Naive thymus-derived CD4-positive, alpha-beta T cell (primary cell): Measurements from ENCODE around the gene PEX19. TPM values are rescaled to one million over a fixed set of nuclear protein-coding genes. Genes with fewer than 3 reads are reported as not detected.

Source experiments
- ATAC-seq: fragments of 150-1000 bp; cut with Tn5 transposase; 2 replicates; pipeline ENCODE4 v1.10.0; 2021; ENCODE audit warnings: mild to moderate bottlenecking, moderate library complexity
- CTCF ChIA-PET: fragments of 350-600 bp; sonication (Branson Sonifier 250); formaldehyde crosslinking; loops from one replicate; lab custom pipeline; 2021; ENCODE audit warnings: antibody characterized with exemption; lab: Charles Lee
- POLR2A ChIA-PET: fragments of 350-600 bp; sonication (Branson Sonifier 250); formaldehyde crosslinking; loops from one replicate; lab custom pipeline; 2021; ENCODE audit warnings: antibody characterized with exemption, inconsistent platforms; lab: Charles Lee
- DNase-seq, 9 donors: peaks; one replicate each; pipeline versions ENCODE4 v3.0.0 to v3.0.0-alpha.2; 2020 to 2022; ENCODE audit warnings: mixed read lengths in 1 of 9
- H3K27ac ChIP-seq: one replicate; pipeline ENCODE4 v1.7.0; 2013; ENCODE audit warnings: mild to moderate bottlenecking, low read depth, low read length, moderate library complexity
- H3K27me3 ChIP-seq, 2 donors: one replicate each; pipeline ENCODE4 v1.7.0; 2013; ENCODE audit warnings: low read length in 2 of 2, mild to moderate bottlenecking in 2 of 2, moderate library complexity in 2 of 2; ENCODE audit not compliant: control insufficient read depth in 2 of 2, insufficient read depth in 2 of 2
- H3K36me3 ChIP-seq, 3 experiments: 1 replicate in 2 of 3; 2 replicates in 1 of 3; pipeline ENCODE4 v1.7.0; 2013; ENCODE audit warnings: low read length in 3 of 3, mild to moderate bottlenecking in 3 of 3, moderate library complexity in 1 of 3; ENCODE audit not compliant: insufficient read depth in 3 of 3, control insufficient read depth in 2 of 3
- H3K4me1 ChIP-seq, 2 donors: one replicate each; pipeline ENCODE4 v1.7.0; 2013; ENCODE audit warnings: low read length in 2 of 2, mild to moderate bottlenecking in 2 of 2, moderate library complexity in 1 of 2; ENCODE audit not compliant: control insufficient read depth in 2 of 2, insufficient read depth in 2 of 2
- H3K4me3 ChIP-seq: 2 replicates; pipeline ENCODE4 v1.7.0; 2013; ENCODE audit warnings: mild to moderate bottlenecking, low read length
- H3K9me3 ChIP-seq, 3 experiments: 1 replicate in 2 of 3; 2 replicates in 1 of 3; pipeline ENCODE4 v1.7.0; 2013; ENCODE audit warnings: low read length in 3 of 3; ENCODE audit not compliant: control insufficient read depth in 2 of 3
- H3K27ac Mint-ChIP-seq, 9 donors: one replicate each; pipeline ENCODE4 v1.8.0; 2020 to 2022; ENCODE audit warnings: mixed read lengths in 9 of 9, mild to moderate bottlenecking in 8 of 9, moderate library complexity in 5 of 9, inconsistent platforms in 2 of 9
- H3K27me3 Mint-ChIP-seq, 5 donors: one replicate each; pipeline ENCODE4 v1.8.0; 2021 to 2022; ENCODE audit warnings: mixed read lengths in 5 of 5, mild to moderate bottlenecking in 1 of 5
- H3K36me3 Mint-ChIP-seq, 5 donors: one replicate each; pipeline ENCODE4 v1.8.0; 2020 to 2022; ENCODE audit warnings: mixed read lengths in 5 of 5, mild to moderate bottlenecking in 3 of 5, inconsistent platforms in 1 of 5
- H3K4me1 Mint-ChIP-seq, 7 donors: one replicate each; pipeline ENCODE4 v1.8.0; 2020 to 2022; ENCODE audit warnings: mixed read lengths in 7 of 7, mild to moderate bottlenecking in 3 of 7, inconsistent platforms in 1 of 7
- H3K4me3 Mint-ChIP-seq, 10 donors: one replicate each; pipeline ENCODE4 v1.8.0; 2020 to 2022; ENCODE audit warnings: mild to moderate bottlenecking in 10 of 10, mixed read lengths in 10 of 10, moderate library complexity in 6 of 10, inconsistent platforms in 2 of 10
- H3K9me3 Mint-ChIP-seq, 11 donors: one replicate each; pipeline ENCODE4 v1.8.0; 2020 to 2022; ENCODE audit warnings: mixed read lengths in 11 of 11, mild to moderate bottlenecking in 4 of 11, inconsistent platforms in 1 of 11, moderate library complexity in 1 of 11
- intact Hi-C, 2 donors: fragments of 100-400 bp; cut with micrococcal nuclease; formaldehyde crosslinking; loops; one replicate each; pipeline ENCODE4 v1.15.1; 2023
- polyA plus RNA-seq, 2 donors: library from polyadenylated mRNA; unstranded; fragments of 300-500 nt; fragmentation: Illumina TruSeq; gene quantifications; one replicate each; pipeline ENCODE4 v1.2.3, GENCODE V29; 2021
- total RNA-seq, 6 experiments: library from RNA in 5 of 6; stranded (reverse) in 5 of 6; gene quantifications; 1 replicate in 5 of 6; 2 replicates in 1 of 6; pipeline ENCODE4 v1.2.3 and lab custom pipeline; 2021 to 2026

Gene PEX19
- total and polyA plus RNA-seq, 7 experiments from 2014 or later, result 37.9 to 66.1 (median 55.6) TPM

GRCh38 chr1:160322831-160323230 is 37.9 kb upstream of the PEX19 start:
- no peaks in the 10 kb centered on the region for H3K4me1 ChIP-seq
- H3K9me3 ChIP-seq, result no peaks in the 10 kb centered on the region
- DNase-seq (no peak), ATAC-seq (no peak)
- Mint-ChIP-seq H3K9me3 (peaks cover 0 to 3% (median 0%) of the 10 kb centered on the region in 11 donors), H3K4me3 (no peak overlapping the region), H3K4me1 (peaks cover 9 to 36% (median 29%) of the 10 kb centered on the region in 7 donors), H3K36me3 (peaks cover 14 to 64% (median 58%) of the 10 kb centered on the region in 5 donors), H3K27me3 (no peaks in the 10 kb centered on the region), H3K27ac (peak overlapping the region in 1 of 9 donors; percentile 48)
- no peak overlapping the region for H3K4me3 ChIP-seq
- ChIA-PET POLR2A (no interaction called here), CTCF (no interaction called here)
- no peak overlapping the region for H3K27ac ChIP-seq
- intact Hi-C loops, result no loop called here
- no peaks in the 10 kb centered on the region for H3K27me3 ChIP-seq
- peaks cover 26 to 80% (median 26%) of the 10 kb centered on the region in 3 experiments for H3K36me3 ChIP-seq

- intact Hi-C loops, result no loop called here
- ChIA-PET CTCF (no interaction called here), POLR2A (no interaction called here)
- peaks cover 24 to 90% (median 26%) of the 10 kb centered on the region in 3 experiments for H3K36me3 ChIP-seq
- H3K27me3 ChIP-seq, result no peaks in the 10 kb centered on the region
- ATAC-seq, result no peak
- peaks cover 38 to 87% (median 66%) of the 10 kb centered on the region in 5 donors for H3K36me3 Mint-ChIP-seq
- peaks cover 0 to 7% (median 0%) of the 10 kb centered on the region in 3 experiments for H3K9me3 ChIP-seq
- no peak for DNase-seq
- peak overlapping the region in 2 of 9 donors; percentile 8 to 36 for H3K27ac Mint-ChIP-seq
- H3K9me3 Mint-ChIP-seq, result peaks cover 0 to 25% (median 12%) of the 10 kb centered on the region in 11 donors
- H3K27me3 Mint-ChIP-seq, result no peaks in the 10 kb centered on the region
- no peak overlapping the region for H3K4me3 ChIP-seq
- H3K4me1 Mint-ChIP-seq, result peaks cover 9 to 27% (median 21%) of the 10 kb centered on the region in 7 donors
- H3K27ac ChIP-seq, result no peak overlapping the region
- no peak overlapping the region for H3K4me3 Mint-ChIP-seq
- H3K4me1 ChIP-seq, result no peaks in the 10 kb centered on the region
Observed at GRCh38 chr1:160315359-160315758, 30.4 kb upstream of the PEX19 start.

GRCh38 chr1:160309571-160309970 is 24.6 kb upstream of the PEX19 start:
- peaks cover 0 to 2% (median 0%) of the 10 kb centered on the region in 7 donors for H3K4me1 Mint-ChIP-seq
- Histone ChIP-seq H3K36me3 (peaks cover 40 to 88% (median 47%) of the 10 kb centered on the region in 3 experiments), H3K4me3 (no peak overlapping the region), H3K4me1 (no peaks in the 10 kb centered on the region), H3K27ac (no peak overlapping the region), H3K9me3 (no peaks in the 10 kb centered on the region), H3K27me3 (no peaks in the 10 kb centered on the region)
- intact Hi-C loops, result no loop called here
- no peaks in the 10 kb centered on the region for H3K9me3 Mint-ChIP-seq
- ChIA-PET POLR2A (interaction anchor here (0.7 kb wide), 1 partner anchor 32 kb away, joined by 3 read pairs; no protein-coding TSS in a partner anchor), CTCF (no interaction called here)
- peaks cover 28 to 70% (median 41%) of the 10 kb centered on the region in 5 donors for H3K36me3 Mint-ChIP-seq
- no peak for ATAC-seq
- H3K4me3 Mint-ChIP-seq, result no peak overlapping the region
- no peaks in the 10 kb centered on the region for H3K27me3 Mint-ChIP-seq
- peak overlapping the region in 4 of 9 donors; percentile 28 to 41 (median 35) for H3K27ac Mint-ChIP-seq
- no peak for DNase-seq

- no peaks in the 10 kb centered on the region for H3K9me3 ChIP-seq
- peaks cover 40 to 88% (median 47%) of the 10 kb centered on the region in 3 experiments for H3K36me3 ChIP-seq
- Mint-ChIP-seq H3K4me3 (no peak overlapping the region), H3K4me1 (peaks cover 0 to 2% (median 0%) of the 10 kb centered on the region in 7 donors), H3K27ac (peak overlapping the region in 4 of 9 donors; percentile 28 to 41 (median 35)), H3K9me3 (no peaks in the 10 kb centered on the region), H3K36me3 (peaks cover 28 to 66% (median 40%) of the 10 kb centered on the region in 5 donors), H3K27me3 (no peaks in the 10 kb centered on the region)
- ChIA-PET CTCF (no interaction called here), POLR2A (interaction anchor here (1.0 kb wide), 1 partner anchor 16 kb away, joined by 3 read pairs; no protein-coding TSS in a partner anchor)
- no peak overlapping the region for H3K27ac ChIP-seq
- no peak for DNase-seq
- H3K4me1 ChIP-seq, result no peaks in the 10 kb centered on the region
- intact Hi-C loops, result no loop called here
- no peak for ATAC-seq
- no peak overlapping the region for H3K4me3 ChIP-seq
- no peaks in the 10 kb centered on the region for H3K27me3 ChIP-seq
Observed at GRCh38 chr1:160309185-160309557, 24.2 kb upstream of the PEX19 start.

- peaks cover 28 to 62% (median 40%) of the 10 kb centered on the region in 5 donors for H3K36me3 Mint-ChIP-seq
- ChIA-PET CTCF (no interaction called here), POLR2A (interaction anchor here (1.0 kb wide), 1 partner anchor 16 kb away, joined by 3 read pairs; no protein-coding TSS in a partner anchor)
- Histone ChIP-seq H3K27me3 (no peaks in the 10 kb centered on the region), H3K27ac (no peak overlapping the region), H3K36me3 (peaks cover 42 to 86% (median 47%) of the 10 kb centered on the region in 3 experiments), H3K4me1 (no peaks in the 10 kb centered on the region), H3K4me3 (no peak overlapping the region), H3K9me3 (no peaks in the 10 kb centered on the region)
- peak overlapping the region in 4 of 9 donors; percentile 4 to 60 (median 38) for H3K27ac Mint-ChIP-seq
- H3K4me1 Mint-ChIP-seq, result peaks cover 0 to 2% (median 0%) of the 10 kb centered on the region in 7 donors
- ATAC-seq, result no peak
- intact Hi-C loops, result no loop called here
- no peaks in the 10 kb centered on the region for H3K9me3 Mint-ChIP-seq
- H3K4me3 Mint-ChIP-seq, result no peak overlapping the region
- no peak for DNase-seq
- H3K27me3 Mint-ChIP-seq, result no peaks in the 10 kb centered on the region
Observed at GRCh38 chr1:160308451-160309184, 23.7 kb upstream of the PEX19 start.

GRCh38 chr1:160307118-160307791 is 22.3 kb upstream of the PEX19 start:
- Histone ChIP-seq H3K27ac (no peak overlapping the region), H3K4me3 (no peak overlapping the region), H3K4me1 (no peaks in the 10 kb centered on the region), H3K27me3 (no peaks in the 10 kb centered on the region), H3K9me3 (no peaks in the 10 kb centered on the region), H3K36me3 (peaks cover 40 to 81% (median 42%) of the 10 kb centered on the region in 3 experiments)
- ATAC-seq, result no peak
- POLR2A ChIA-PET, result no interaction called here
- Mint-ChIP-seq H3K27ac (peak overlapping the region in 2 of 9 donors; percentile 25 to 38), H3K4me1 (no peaks in the 10 kb centered on the region), H3K27me3 (no peaks in the 10 kb centered on the region), H3K36me3 (peaks cover 20 to 59% (median 39%) of the 10 kb centered on the region in 5 donors), H3K4me3 (no peak overlapping the region), H3K9me3 (no peaks in the 10 kb centered on the region)
- intact Hi-C loops, result no loop called here
- DNase-seq, result no peak
- CTCF ChIA-PET, result no interaction called here
